Mesenchymal stem cell (in vitro differentiated cells and primary cell): ENCODE measurements around the gene PFN3.

Experiments
- DNase-seq: peaks from one replicate; pipeline ENCODE4 v3.0.0-alpha.2; 2013
- H2AFZ ChIP-seq: one replicate; pipeline ENCODE4 v1.6.1; 2013; ENCODE audit warnings: low read depth, mild to moderate bottlenecking, control low read depth, inconsistent platforms, low read length, moderate library complexity
- H2AK5ac ChIP-seq: 2 replicates; pipeline ENCODE4 v1.6.1; 2013; ENCODE audit warnings: low read length, moderate library complexity, mild to moderate bottlenecking, inconsistent platforms; ENCODE audit not compliant: severe bottlenecking
- H2BK120ac ChIP-seq: one replicate; pipeline ENCODE4 v1.6.1; 2013; ENCODE audit warnings: low read depth, mild to moderate bottlenecking, inconsistent platforms, low read length, moderate library complexity
- H2BK12ac ChIP-seq, 2 experiments: one replicate each; pipeline ENCODE4 v1.6.1; 2013; ENCODE audit warnings: inconsistent platforms in 2 of 2, low read length in 2 of 2, mild to moderate bottlenecking in 2 of 2, moderate library complexity in 2 of 2, control low read depth in 1 of 2
- H2BK15ac ChIP-seq: one replicate; pipeline ENCODE4 v1.6.1; 2013; ENCODE audit warnings: mild to moderate bottlenecking, low read depth, inconsistent platforms; ENCODE audit not compliant: poor library complexity, severe bottlenecking
- H2BK5ac ChIP-seq: 2 replicates; pipeline ENCODE4 v1.6.1; 2013; ENCODE audit warnings: low read depth, mild to moderate bottlenecking, low read length, control low read depth, inconsistent platforms; ENCODE audit not compliant: poor library complexity, severe bottlenecking
- H3K14ac ChIP-seq, 2 experiments: one replicate each; pipeline ENCODE4 v1.6.1; 2013; ENCODE audit warnings: inconsistent platforms in 2 of 2, low read length in 2 of 2, control low read depth in 1 of 2, mild to moderate bottlenecking in 1 of 2, moderate library complexity in 1 of 2
- H3K18ac ChIP-seq, 2 experiments: one replicate each; pipeline ENCODE4 v1.6.1; 2013; ENCODE audit warnings: inconsistent platforms in 2 of 2, low read length in 2 of 2, control low read depth in 1 of 2, low read depth in 1 of 2, mild to moderate bottlenecking in 1 of 2
- H3K23ac ChIP-seq, 2 experiments: one replicate each; pipeline ENCODE4 v1.6.1; 2013; ENCODE audit warnings: inconsistent platforms in 2 of 2, low read length in 2 of 2, mild to moderate bottlenecking in 2 of 2, moderate library complexity in 2 of 2, control low read depth in 1 of 2
- H3K27ac ChIP-seq: 2 replicates; pipeline ENCODE4 v1.5.1; 2013; ENCODE audit warnings: mild to moderate bottlenecking, moderate library complexity, low read length, control low read depth, inconsistent platforms; ENCODE audit not compliant: poor library complexity, severe bottlenecking
- H3K27me3 ChIP-seq, 2 experiments: 2 replicates each; pipeline versions ENCODE4 v1.6.1 to v1.7.0; 2013; ENCODE audit warnings: low read length in 2 of 2, mild to moderate bottlenecking in 2 of 2, moderate library complexity in 2 of 2, control low read depth in 1 of 2, inconsistent platforms in 1 of 2; ENCODE audit not compliant: control insufficient read depth in 1 of 2, insufficient read depth in 1 of 2
- H3K36me3 ChIP-seq, 2 experiments: 2 replicates each; pipeline versions ENCODE4 v1.6.1 to v1.7.0; 2013; ENCODE audit warnings: low read length in 2 of 2, control low read depth in 1 of 2, inconsistent platforms in 1 of 2, low read depth in 1 of 2, mild to moderate bottlenecking in 1 of 2; ENCODE audit not compliant: insufficient read depth in 2 of 2, control insufficient read depth in 1 of 2
- H3K4ac ChIP-seq, 2 experiments: one replicate each; pipeline ENCODE4 v1.6.1; 2013; ENCODE audit warnings: inconsistent platforms in 2 of 2, low read length in 2 of 2, mild to moderate bottlenecking in 2 of 2, moderate library complexity in 2 of 2, control low read depth in 1 of 2, low read depth in 1 of 2
- H3K4me1 ChIP-seq: 2 replicates; pipeline ENCODE4 v1.6.1; 2013; ENCODE audit warnings: low read depth, low read length, control low read depth; ENCODE audit not compliant: control insufficient read depth, insufficient read depth
- H3K4me2 ChIP-seq: 2 replicates; pipeline ENCODE4 v1.6.1; 2013; ENCODE audit warnings: low read length, mild to moderate bottlenecking, inconsistent platforms; ENCODE audit not compliant: poor library complexity, severe bottlenecking
- H3K4me3 ChIP-seq, 2 experiments: 2 replicates each; pipeline versions ENCODE4 v1.5.1 to v1.7.0; 2013; ENCODE audit warnings: low read length in 2 of 2, mild to moderate bottlenecking in 2 of 2, control low read depth in 1 of 2, low read depth in 1 of 2; ENCODE audit not compliant: insufficient read depth in 1 of 2
- H3K79me1 ChIP-seq: replicated peaks from 2 replicates; pipeline ENCODE4 v1.6.1; 2013; ENCODE audit warnings: mild to moderate bottlenecking, control low read depth, low read length, inconsistent platforms; ENCODE audit not compliant: poor library complexity, severe bottlenecking
- H3K9ac ChIP-seq: 2 replicates; pipeline ENCODE4 v1.7.0; 2013; ENCODE audit warnings: mild to moderate bottlenecking, low read length, moderate library complexity
- H3K9me3 ChIP-seq: 2 replicates; pipeline ENCODE4 v1.7.0; 2013; ENCODE audit warnings: mild to moderate bottlenecking, low read length; ENCODE audit not compliant: control insufficient read depth
- H4K8ac ChIP-seq: one replicate; pipeline ENCODE4 v1.6.1; 2013; ENCODE audit warnings: inconsistent platforms, mild to moderate bottlenecking, low read length, moderate library complexity
- H4K91ac ChIP-seq: one replicate; pipeline ENCODE4 v1.6.1; 2013; ENCODE audit warnings: mild to moderate bottlenecking, low read length, inconsistent platforms
- WGBS: methylation state at CpG from one replicate; pipeline ENCODE4 v1.1.7; 2013; ENCODE audit warnings: mixed read lengths; 5-methylcytosine and 5-hydroxymethylcytosine counted together

The PFN3 gene

DNA sequence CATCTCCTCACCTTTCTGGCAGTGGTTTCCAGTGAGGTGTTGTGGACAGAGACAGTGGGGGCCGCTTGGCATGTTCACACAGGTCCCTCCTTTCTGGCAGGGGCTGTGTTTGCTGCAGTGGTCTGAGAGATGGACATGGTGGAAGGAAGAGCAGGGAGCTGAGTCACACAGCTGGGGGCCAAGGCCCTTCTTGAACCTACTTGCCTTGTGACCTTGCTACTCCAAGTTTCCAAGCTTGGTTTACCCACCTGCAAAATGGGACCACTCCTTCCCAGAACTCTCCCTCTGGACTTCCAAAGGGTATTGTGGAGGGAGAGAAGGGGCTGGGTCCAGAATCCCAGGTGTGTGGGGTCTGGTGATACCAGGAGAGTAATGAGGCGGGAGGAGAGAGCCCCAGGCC, 4.9 kb upstream of the PFN3 start:
- no peak overlapping the region for H3K4me2 ChIP-seq
- no peak overlapping the region for H4K8ac ChIP-seq
- no peak overlapping the region for H3K23ac ChIP-seq
- no peak overlapping the region for H3K9ac ChIP-seq
- H3K79me1 ChIP-seq, result no peaks in the 10 kb centered on the region
- 100% methylated on average over 1 of the region's 2 CpGs for WGBS
- H2BK15ac ChIP-seq, result peak overlapping the region; percentile 0
- no peak overlapping the region for H3K4ac ChIP-seq
- peaks cover 0 to 3% of the 10 kb centered on the region in 2 experiments for H3K36me3 ChIP-seq
- H2BK120ac ChIP-seq, result no peak overlapping the region
- H4K91ac ChIP-seq, result peak overlapping the region; percentile 66
- no peaks in the 10 kb centered on the region for H3K9me3 ChIP-seq
- peaks cover 0 to 79% of the 10 kb centered on the region in 2 experiments for H3K27me3 ChIP-seq
- H2BK5ac ChIP-seq, result no peak overlapping the region
- no peak overlapping the region for H3K14ac ChIP-seq
- no peak overlapping the region for H2AK5ac ChIP-seq
- DNase-seq, result no peak
- no peak overlapping the region for H2BK12ac ChIP-seq
- H3K27ac ChIP-seq, result no peak overlapping the region
- no peak overlapping the region for H3K4me3 ChIP-seq
- no peak overlapping the region for H3K18ac ChIP-seq
- peaks cover 27% of the 10 kb centered on the region for H3K4me1 ChIP-seq
- no peak overlapping the region for H2AFZ ChIP-seq

DNA sequence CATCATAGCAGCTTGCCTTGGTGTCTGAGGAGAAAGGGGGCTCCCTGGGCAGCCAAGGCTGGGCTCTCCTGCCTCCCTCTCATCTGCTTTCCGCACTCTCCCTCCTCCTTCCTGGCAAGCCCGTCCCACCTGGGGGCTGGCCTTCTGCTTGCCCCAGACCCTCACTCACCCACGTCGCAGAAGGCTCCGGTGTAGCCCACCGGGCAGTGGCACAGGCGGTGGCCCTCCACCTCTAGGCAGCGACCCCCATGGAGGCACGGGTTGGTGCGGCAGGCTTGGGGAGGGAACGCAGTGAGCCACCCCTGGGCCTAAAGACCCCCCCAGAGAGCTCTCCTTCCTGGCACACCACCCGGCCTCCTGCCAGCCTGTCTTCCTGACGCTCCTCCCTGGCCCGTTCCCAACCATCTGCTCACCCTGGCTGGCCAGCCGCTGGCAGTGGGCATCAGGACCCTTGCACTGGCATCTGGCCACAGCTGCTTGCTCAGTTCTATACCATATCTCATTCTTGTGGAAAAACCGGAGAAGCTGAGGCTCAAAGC, 4.2 kb upstream of the PFN3 start:
- peak overlapping the region in 1 of 2 experiments; percentile 79 for H3K4ac ChIP-seq
- H3K79me1 ChIP-seq, result no peaks in the 10 kb centered on the region
- no peak overlapping the region for H2AK5ac ChIP-seq
- peak overlapping the region; percentile 94 for H2BK15ac ChIP-seq
- DNase-seq, result no peak
- H3K23ac ChIP-seq, result no peak overlapping the region
- peak overlapping the region; percentile 100 for H3K4me2 ChIP-seq
- 56% methylated on average over 14 of the region's 16 CpGs for WGBS
- peak overlapping the region; percentile 68 for H3K9ac ChIP-seq
- H3K4me3 ChIP-seq, result peak overlapping the region; percentile 66 to 80
- peaks cover 0 to 85% of the 10 kb centered on the region in 2 experiments for H3K27me3 ChIP-seq
- H2AFZ ChIP-seq, result peak overlapping the region; percentile 83
- no peaks in the 10 kb centered on the region for H3K9me3 ChIP-seq
- H3K14ac ChIP-seq, result no peak overlapping the region
- peak overlapping the region; percentile 46 to 90 for H3K18ac ChIP-seq
- no peak overlapping the region for H2BK5ac ChIP-seq
- no peak overlapping the region for H2BK120ac ChIP-seq
- peak overlapping the region in 1 of 2 experiments; percentile 35 for H2BK12ac ChIP-seq
- H4K8ac ChIP-seq, result peak overlapping the region; percentile 99
- H3K4me1 ChIP-seq, result peaks cover 28% of the 10 kb centered on the region
- H4K91ac ChIP-seq, result peak overlapping the region; percentile 73
- H3K27ac ChIP-seq, result no peak overlapping the region
- H3K36me3 ChIP-seq, result peaks cover 0 to 3% of the 10 kb centered on the region in 2 experiments

GRCh38 chr5:177403792-177404640, 3.6 kb upstream of the PFN3 start:
- peak overlapping the region; percentile 99 for H4K8ac ChIP-seq
- peak; percentile 82 for DNase-seq
- H3K4me3 ChIP-seq, result peak overlapping the region; percentile 66 to 80
- peak overlapping the region; percentile 50 for H2BK120ac ChIP-seq
- H2AFZ ChIP-seq, result peak overlapping the region; percentile 83
- WGBS, result 2% methylated on average over 53 of the region's 93 CpGs
- H4K91ac ChIP-seq, result peak overlapping the region; percentile 84
- H2BK15ac ChIP-seq, result peak overlapping the region; percentile 94
- H3K36me3 ChIP-seq, result peaks cover 0 to 3% of the 10 kb centered on the region in 2 experiments
- H3K23ac ChIP-seq, result no peak overlapping the region
- peak overlapping the region in 1 of 2 experiments; percentile 51 for H2BK12ac ChIP-seq
- H3K18ac ChIP-seq, result peak overlapping the region; percentile 46 to 90
- H3K9me3 ChIP-seq, result no peaks in the 10 kb centered on the region
- peak overlapping the region in 1 of 2 experiments; percentile 79 for H3K4ac ChIP-seq
- peak overlapping the region; percentile 68 for H3K9ac ChIP-seq
- no peak overlapping the region for H2AK5ac ChIP-seq
- H3K14ac ChIP-seq, result no peak overlapping the region
- peaks cover 28% of the 10 kb centered on the region for H3K4me1 ChIP-seq
- H3K79me1 ChIP-seq, result no peaks in the 10 kb centered on the region
- no peak overlapping the region for H2BK5ac ChIP-seq
- H3K4me2 ChIP-seq, result peak overlapping the region; percentile 100
- H3K27me3 ChIP-seq, result peaks cover 0 to 83% of the 10 kb centered on the region in 2 experiments
- no peak overlapping the region for H3K27ac ChIP-seq
